SW 1271 (cell line): ENCODE results near the gene PKD1L1.

Experiments
- DNase-seq, 2 experiments: peaks; one replicate each; lab custom pipeline; 2025; lab: John Stamatoyannopoulos, UW

PKD1L1 gene

GRCh38 chr7:47737601-47738000, 210.7 kb downstream of the PKD1L1 start:
- no peak for DNase-seq

- no peak for DNase-seq
Observed at GRCh38 chr7:47735431-47736345, 212.6 kb downstream of the PKD1L1 start.

DNA sequence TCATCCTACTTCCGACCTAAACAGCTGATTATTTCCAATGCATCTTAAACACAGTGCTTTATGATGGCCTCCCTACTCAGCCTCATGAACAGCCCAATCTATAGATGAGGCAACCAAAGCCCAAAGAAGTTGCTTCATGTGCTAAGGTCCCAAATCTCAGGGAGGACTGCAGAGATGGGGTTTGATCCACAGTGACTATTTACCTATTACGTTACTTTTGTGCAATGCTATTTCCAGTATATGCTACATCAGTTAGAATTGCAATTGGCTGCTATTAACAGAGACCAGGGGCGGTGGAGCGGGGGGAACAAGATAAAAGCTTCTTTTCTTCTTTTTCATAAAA, 213.3 kb downstream of the PKD1L1 start:
- no peak for DNase-seq

GRCh38 chr7:47734287-47734948, 213.8 kb downstream of the PKD1L1 start:
- no peak for DNase-seq

DNA sequence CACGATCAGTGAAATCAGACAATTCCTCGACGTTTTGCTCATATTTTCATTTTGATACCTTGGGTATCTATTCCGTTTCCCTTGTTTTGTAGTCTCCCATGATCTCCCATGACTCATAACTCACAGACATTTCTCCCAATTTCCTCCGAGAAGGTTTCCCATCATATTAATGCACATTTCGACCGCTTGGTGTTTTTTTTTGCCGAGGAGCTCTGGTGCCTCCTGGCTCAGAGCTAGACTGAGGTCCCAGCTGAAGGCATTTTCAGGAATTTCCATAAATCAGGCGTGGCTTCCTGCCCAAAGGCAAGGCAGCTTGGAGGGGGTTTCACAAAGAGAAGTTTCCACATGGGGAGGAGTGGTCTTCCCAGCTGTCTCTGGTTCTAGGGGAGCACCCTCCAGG, 218.1 kb downstream of the PKD1L1 start:
- no peak for DNase-seq

DNA sequence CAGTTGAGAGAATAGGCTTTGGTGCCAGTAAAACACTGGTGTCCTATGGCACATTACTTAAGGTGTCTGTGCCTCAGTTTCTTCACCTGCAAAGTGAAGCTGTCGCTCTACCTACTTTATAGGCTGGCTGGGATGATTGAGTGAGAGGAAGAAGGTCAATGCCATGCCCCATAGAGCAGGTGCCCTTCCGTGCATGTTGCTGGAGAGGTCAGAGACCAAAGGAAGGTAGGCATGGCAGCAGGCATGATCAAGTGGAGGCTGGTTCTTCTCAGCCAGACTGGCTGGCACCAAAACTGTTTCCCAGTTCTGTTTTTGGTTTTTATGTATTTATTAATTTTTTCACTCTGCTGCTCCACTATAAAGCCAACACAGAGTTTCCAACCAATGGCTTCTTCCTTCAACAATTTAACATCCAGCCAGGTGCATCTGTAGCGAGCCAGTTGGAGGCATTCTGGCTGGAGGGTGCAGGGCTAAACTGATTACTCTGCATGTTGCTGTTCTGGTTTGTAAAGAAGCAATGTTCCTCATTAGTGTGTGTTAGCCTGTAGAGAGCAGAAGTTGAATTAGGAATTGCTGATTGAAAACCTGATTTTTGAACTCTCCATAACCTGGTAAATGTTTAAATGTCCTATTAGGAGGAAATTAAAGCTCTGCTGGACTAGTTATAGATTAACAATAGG, 222.1 kb downstream of the PKD1L1 start:
- no peak for DNase-seq

DNA sequence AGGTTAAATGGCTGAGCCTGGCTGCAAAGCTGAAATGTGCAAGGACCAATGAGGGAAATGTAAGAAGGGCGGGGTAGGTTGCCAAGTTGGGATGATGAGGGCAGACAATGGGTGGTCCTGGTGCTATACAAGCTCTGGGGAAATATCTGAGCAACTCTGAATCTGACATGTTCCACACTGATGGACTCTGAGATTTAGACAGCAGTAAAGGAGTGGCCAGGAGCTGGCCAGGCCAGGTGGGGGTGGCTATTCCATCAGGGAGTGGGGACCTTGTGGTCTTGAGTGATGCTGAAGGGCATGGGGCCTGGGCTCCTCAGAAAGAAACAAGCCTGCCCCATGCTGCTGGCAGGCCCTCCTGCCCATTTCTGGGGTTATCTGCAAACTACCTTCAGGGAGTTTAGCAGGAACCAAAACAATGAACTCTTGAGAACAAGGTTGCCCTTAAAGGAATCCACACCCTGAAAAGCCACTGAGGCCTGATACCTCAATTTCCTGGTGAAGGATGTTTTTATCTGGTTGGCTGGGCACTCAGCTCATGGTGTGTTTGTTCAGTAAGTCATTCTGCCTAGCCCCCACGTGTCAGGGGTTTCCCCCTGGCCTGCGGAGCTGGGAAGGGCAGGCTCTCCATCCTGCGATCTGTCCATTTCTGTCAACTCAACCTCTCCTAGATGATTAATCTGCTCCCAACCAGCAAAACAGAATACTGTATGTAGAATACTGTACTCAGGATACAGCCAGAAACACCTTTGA, 223.1 kb downstream of the PKD1L1 start:
- no peak for DNase-seq
